ENCODE measurements around the gene STAC3. TPM values are rescaled to one million over a fixed set of nuclear protein-coding genes. Genes with fewer than 3 reads are reported as not detected.

STAC3 gene
- polyA plus RNA-seq, 2 of the 4 experiments (the other 2 are of a cell fraction): 0.40 to 0.43 TPM

DNA sequence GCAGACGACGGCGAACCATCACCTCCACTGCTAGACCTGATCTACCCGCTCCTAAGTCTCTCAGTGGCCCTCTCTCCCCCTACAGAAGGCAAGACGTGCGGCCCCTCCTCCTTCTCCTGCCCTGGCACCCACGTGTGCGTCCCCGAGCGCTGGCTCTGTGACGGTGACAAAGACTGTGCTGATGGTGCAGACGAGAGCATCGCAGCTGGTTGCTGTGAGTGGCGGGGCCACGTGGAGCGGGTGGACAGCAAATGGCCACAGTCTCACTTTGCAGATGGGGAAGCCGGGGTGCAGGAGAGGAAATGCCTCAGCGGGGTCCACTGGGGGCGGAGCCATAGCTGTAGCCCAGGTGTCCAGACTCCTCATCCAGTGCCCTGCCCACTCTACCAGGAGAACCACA lies 55.8 kb downstream of the STAC3 start:
- no peak for TF ChIP-seq ZC3H11A (IDR thresholded peaks at IDR 0.05)
- TF ChIP-seq, protein P1, sequence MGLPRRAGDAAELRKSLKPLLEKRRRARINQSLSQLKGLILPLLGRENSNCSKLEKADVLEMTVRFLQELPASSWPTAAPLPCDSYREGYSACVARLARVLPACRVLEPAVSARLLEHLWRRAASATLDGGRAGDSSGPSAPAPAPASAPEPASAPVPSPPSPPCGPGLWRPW (IDR thresholded peaks at IDR 0.05): no peak
- TF ChIP-seq, protein P2, sequence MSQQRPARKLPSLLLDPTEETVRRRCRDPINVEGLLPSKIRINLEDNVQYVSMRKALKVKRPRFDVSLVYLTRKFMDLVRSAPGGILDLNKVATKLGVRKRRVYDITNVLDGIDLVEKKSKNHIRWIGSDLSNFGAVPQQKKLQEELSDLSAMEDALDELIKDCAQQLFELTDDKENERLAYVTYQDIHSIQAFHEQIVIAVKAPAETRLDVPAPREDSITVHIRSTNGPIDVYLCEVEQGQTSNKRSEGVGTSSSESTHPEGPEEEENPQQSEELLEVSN (IDR thresholded peaks at IDR 0.05; ENCODE audit: borderline replicate concordance, low read depth): no peak
- FAIRE-seq (no peak), ATAC-seq (no peak), DNase-seq (ENCODE audit: low read depth in 1 of 2, low spot score in 1 of 2) (no peak)
- Histone ChIP-seq H3K27ac (no peak overlapping the region), H3K4me1 (no peaks in the 10 kb centered on the region), H3K4me2 (no peak overlapping the region), H3K4me3 (no peak overlapping the region), H3K9me3 (no peaks in the 10 kb centered on the region)
- CTCF ChIA-PET: interaction anchor here (0.6 to 20.5 kb wide), 7 partner anchors 18 to 438 kb away, joined by 3 to 383 read pairs (median 4); no protein-coding TSS in a partner anchor
- POLR2A ChIA-PET: interaction anchor here (0.6 kb wide), 1 partner anchor 21 kb away, joined by 3 read pairs; no protein-coding TSS in a partner anchor
- 86% methylated on average over 17 of the region's 19 CpGs for WGBS (ENCODE audit: missing lambda C conversion rate)

DNA sequence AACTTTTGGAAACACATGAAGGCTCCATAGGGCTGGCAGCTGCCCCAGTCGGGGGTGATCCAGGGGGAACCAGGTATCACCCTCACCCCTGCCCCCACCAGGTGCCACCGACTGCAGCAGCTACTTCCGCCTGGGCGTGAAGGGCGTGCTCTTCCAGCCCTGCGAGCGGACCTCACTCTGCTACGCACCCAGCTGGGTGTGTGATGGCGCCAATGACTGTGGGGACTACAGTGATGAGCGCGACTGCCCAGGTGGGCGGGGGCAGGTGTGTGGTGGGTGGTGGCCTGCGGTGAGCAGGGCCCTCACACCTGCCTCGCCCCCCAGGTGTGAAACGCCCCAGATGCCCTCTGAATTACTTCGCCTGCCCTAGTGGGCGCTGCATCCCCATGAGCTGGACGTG lies 56.7 kb downstream of the STAC3 start:
- ATAC-seq (no peak), FAIRE-seq (no peak), DNase-seq (ENCODE audit: low read depth in 1 of 2, low spot score in 1 of 2) (no peak)
- Histone ChIP-seq H3K9me3 (no peaks in the 10 kb centered on the region), H3K4me1 (no peaks in the 10 kb centered on the region), H3K27ac (no peak overlapping the region), H3K4me2 (no peak overlapping the region), H3K4me3 (no peak overlapping the region)
- POLR2A ChIA-PET: no interaction called here
- TF ChIP-seq NPAS2 (CRISPR knock-in tag; IDR thresholded peaks at IDR 0.05; ENCODE audit: borderline replicate concordance) (no peak), ZC3H11A (IDR thresholded peaks at IDR 0.05) (no peak), EP300 (IDR thresholded peaks at IDR 0.05) (no peak), CBX2 (IDR thresholded peaks at IDR 0.05; ENCODE audit: borderline replicate concordance, low read depth) (no peak), SMC3 (IDR thresholded peaks at IDR 0.05) (no peak), HEYL (CRISPR knock-in tag; IDR thresholded peaks at IDR 0.05) (no peak), MYC (IDR thresholded peaks at IDR 0.05; ENCODE audit: borderline replicate concordance, low read length) (no peak)
- TF ChIP-seq, protein P3, sequence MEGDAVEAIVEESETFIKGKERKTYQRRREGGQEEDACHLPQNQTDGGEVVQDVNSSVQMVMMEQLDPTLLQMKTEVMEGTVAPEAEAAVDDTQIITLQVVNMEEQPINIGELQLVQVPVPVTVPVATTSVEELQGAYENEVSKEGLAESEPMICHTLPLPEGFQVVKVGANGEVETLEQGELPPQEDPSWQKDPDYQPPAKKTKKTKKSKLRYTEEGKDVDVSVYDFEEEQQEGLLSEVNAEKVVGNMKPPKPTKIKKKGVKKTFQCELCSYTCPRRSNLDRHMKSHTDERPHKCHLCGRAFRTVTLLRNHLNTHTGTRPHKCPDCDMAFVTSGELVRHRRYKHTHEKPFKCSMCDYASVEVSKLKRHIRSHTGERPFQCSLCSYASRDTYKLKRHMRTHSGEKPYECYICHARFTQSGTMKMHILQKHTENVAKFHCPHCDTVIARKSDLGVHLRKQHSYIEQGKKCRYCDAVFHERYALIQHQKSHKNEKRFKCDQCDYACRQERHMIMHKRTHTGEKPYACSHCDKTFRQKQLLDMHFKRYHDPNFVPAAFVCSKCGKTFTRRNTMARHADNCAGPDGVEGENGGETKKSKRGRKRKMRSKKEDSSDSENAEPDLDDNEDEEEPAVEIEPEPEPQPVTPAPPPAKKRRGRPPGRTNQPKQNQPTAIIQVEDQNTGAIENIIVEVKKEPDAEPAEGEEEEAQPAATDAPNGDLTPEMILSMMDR (IDR thresholded peaks at IDR 0.05): no peak
- TF ChIP-seq, protein P4, sequence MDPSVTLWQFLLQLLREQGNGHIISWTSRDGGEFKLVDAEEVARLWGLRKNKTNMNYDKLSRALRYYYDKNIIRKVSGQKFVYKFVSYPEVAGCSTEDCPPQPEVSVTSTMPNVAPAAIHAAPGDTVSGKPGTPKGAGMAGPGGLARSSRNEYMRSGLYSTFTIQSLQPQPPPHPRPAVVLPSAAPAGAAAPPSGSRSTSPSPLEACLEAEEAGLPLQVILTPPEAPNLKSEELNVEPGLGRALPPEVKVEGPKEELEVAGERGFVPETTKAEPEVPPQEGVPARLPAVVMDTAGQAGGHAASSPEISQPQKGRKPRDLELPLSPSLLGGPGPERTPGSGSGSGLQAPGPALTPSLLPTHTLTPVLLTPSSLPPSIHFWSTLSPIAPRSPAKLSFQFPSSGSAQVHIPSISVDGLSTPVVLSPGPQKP (IDR thresholded peaks at IDR 0.05; ENCODE audit: low read depth, low read length): no peak
- TF ChIP-seq, protein P5, sequence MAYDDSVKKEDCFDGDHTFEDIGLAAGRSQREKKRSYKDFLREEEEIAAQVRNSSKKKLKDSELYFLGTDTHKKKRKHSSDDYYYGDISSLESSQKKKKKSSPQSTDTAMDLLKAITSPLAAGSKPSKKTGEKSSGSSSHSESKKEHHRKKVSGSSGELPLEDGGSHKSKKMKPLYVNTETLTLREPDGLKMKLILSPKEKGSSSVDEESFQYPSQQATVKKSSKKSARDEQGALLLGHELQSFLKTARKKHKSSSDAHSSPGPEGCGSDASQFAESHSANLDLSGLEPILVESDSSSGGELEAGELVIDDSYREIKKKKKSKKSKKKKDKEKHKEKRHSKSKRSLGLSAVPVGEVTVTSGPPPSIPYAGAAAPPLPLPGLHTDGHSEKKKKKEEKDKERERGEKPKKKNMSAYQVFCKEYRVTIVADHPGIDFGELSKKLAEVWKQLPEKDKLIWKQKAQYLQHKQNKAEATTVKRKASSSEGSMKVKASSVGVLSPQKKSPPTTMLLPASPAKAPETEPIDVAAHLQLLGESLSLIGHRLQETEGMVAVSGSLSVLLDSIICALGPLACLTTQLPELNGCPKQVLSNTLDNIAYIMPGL (CRISPR knock-in tag; IDR thresholded peaks at IDR 0.05; ENCODE audit: borderline replicate concordance): no peak
- TF ChIP-seq, protein P1 (IDR thresholded peaks at IDR 0.05): no peak
- WGBS (ENCODE audit: missing lambda C conversion rate): 86% methylated on average over 18 of the region's 18 CpGs
- CTCF ChIA-PET: interaction anchor here (0.5 to 20.5 kb wide), 7 partner anchors 18 to 125 kb away, joined by 3 to 383 read pairs (median 4); no protein-coding TSS in a partner anchor

DNA sequence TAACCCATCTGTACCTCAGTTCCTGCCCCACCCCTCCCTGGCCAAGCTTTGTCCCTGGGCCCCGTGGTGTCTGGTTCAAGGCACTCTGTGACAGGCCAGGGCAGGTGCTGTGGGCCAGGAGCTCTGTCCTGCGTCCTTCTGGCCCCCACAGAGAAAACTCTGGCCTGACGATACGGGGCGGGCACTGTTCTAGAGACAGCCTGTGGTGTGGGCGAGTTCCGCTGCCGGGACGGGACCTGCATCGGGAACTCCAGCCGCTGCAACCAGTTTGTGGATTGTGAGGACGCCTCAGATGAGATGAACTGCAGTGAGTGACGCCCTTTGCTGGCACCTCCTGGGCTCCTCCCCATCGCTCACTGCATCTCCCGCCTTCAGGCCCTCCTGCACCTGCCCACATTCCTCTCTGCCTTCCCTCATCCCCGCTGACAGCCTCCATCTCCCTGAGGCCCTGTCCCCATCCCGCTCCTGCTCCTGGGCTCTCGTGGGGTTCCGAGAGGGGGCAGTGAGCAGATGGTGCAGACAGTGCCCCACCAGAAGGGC lies 57.2 kb downstream of the STAC3 start:
- Histone ChIP-seq H3K4me3 (no peak overlapping the region), H3K9me3 (no peaks in the 10 kb centered on the region), H3K4me2 (no peak overlapping the region), H3K27ac (no peak overlapping the region), H3K4me1 (no peaks in the 10 kb centered on the region)
- CTCF ChIA-PET: interaction anchor here (0.5 to 20.5 kb wide), 4 partner anchors 18 to 121 kb away, joined by 3 to 383 read pairs (median 26); no protein-coding TSS in a partner anchor
- FAIRE-seq (no peak), ATAC-seq (no peak), DNase-seq (ENCODE audit: low read depth in 1 of 2, low spot score in 1 of 2) (no peak)
- 88% methylated on average over 19 of the region's 19 CpGs for WGBS (ENCODE audit: missing lambda C conversion rate)
- POLR2A ChIA-PET: no interaction called here
- TF ChIP-seq HOXB5 (CRISPR knock-in tag; IDR thresholded peaks at IDR 0.05) (no peak), SMC3 (IDR thresholded peaks at IDR 0.05) (no peak), ESRRA (IDR thresholded peaks at IDR 0.05; ENCODE audit: borderline replicate concordance, low read length) (no peak), JUN (IDR thresholded peaks at IDR 0.05) (no peak), CHD4 (IDR thresholded peaks at IDR 0.05; ENCODE audit: borderline replicate concordance) (no peak), HOXA7 (CRISPR knock-in tag; IDR thresholded peaks at IDR 0.05) (no peak), ZC3H11A (IDR thresholded peaks at IDR 0.05) (no peak), MYC (IDR thresholded peaks at IDR 0.05; ENCODE audit: borderline replicate concordance, low read length) (no peak), ZSCAN20 (CRISPR knock-in tag; IDR thresholded peaks at IDR 0.05) (no peak), EHF (CRISPR knock-in tag; IDR thresholded peaks at IDR 0.05) (no peak), RAD21 (conservative IDR thresholded peaks at IDR 0.05 in 1 of 2, IDR thresholded peaks at IDR 0.05 in 1 of 2) (no peak)
- TF ChIP-seq, protein P6, sequence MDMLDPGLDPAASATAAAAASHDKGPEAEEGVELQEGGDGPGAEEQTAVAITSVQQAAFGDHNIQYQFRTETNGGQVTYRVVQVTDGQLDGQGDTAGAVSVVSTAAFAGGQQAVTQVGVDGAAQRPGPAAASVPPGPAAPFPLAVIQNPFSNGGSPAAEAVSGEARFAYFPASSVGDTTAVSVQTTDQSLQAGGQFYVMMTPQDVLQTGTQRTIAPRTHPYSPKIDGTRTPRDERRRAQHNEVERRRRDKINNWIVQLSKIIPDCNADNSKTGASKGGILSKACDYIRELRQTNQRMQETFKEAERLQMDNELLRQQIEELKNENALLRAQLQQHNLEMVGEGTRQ (IDR thresholded peaks at IDR 0.05): no peak
- TF ChIP-seq, protein P1 (IDR thresholded peaks at IDR 0.05): no peak
- TF ChIP-seq, protein P4 (IDR thresholded peaks at IDR 0.05; ENCODE audit: low read depth, low read length): no peak
